K562 (cell line): ENCODE results near the gene NCF2. TPM values are rescaled to one million over a fixed set of nuclear protein-coding genes. Genes with fewer than 3 reads are reported as not detected.

Experiments
- HEY1 ChIP-seq: fragments of 250-450 bp; sonication (Bioruptor Pico); IDR thresholded peaks from 2 replicates; pipeline ENCODE4 v1.5.0; 2020; ENCODE audit warnings: mild to moderate bottlenecking, moderate library complexity, borderline replicate concordance
- JUND ChIP-seq, 2 experiments: IDR thresholded peaks; 2 replicates in 1 of 2; 3 replicates in 1 of 2; pipeline ENCODE4 v1.6.1; 2011; ENCODE audit warnings: borderline replicate concordance in 2 of 2, low read depth in 2 of 2, low read length in 2 of 2, improper control_type of control experiment in 1 of 2, missing biosample characterization in 1 of 2, missing genetic modification characterization in 1 of 2, missing genetic modification reagents in 1 of 2
- ZNF3 ChIP-seq: fragments of 250-450 bp; sonication (Bioruptor Pico); IDR thresholded peaks from 2 replicates; pipeline ENCODE4 v1.5.0; 2021; ENCODE audit warnings: mild to moderate bottlenecking, moderate library complexity
- ZNF589 ChIP-seq: fragments of 200-800 bp; sonication (Bioruptor generic); IDR thresholded peaks from 2 replicates; pipeline ENCODE4 v1.6.1; 2016; ENCODE audit warnings: low read depth, missing genetic modification characterization, missing compliant biosample characterization
- ZSCAN32 ChIP-seq: fragments of 450-650 bp; formaldehyde crosslinking; IDR thresholded peaks from 2 replicates; pipeline ENCODE4 v1.4.0; 2020; ENCODE audit warnings: mild to moderate bottlenecking, moderate library complexity
- polyA plus RNA-seq, 8 experiments: library from polyadenylated mRNA; depleted of rRNA in 4 of 8; stranded (reverse) in 5 of 8; unstranded in 3 of 8; fragments of >200 nt; fragmentation: Nextera tagmentation in 2 of 8; fragmentation: Illumina TruSeq in 1 of 8; extraction: Ambion mirVana in 2 of 8; extraction: Trizol in 1 of 8; gene quantifications; 2 replicates each; pipeline versions ENCODE4 v1.2.1 to v1.2.3, GENCODE V29; 2011 to 2014; ENCODE audit warnings: inconsistent platforms in 1 of 8, missing spikeins in 1 of 8
- total RNA-seq, 7 experiments: library from RNA; depleted of rRNA in 6 of 7; stranded (reverse); fragments of >200 nt in 6 of 7; fragmentation: Illumina TruSeq in 2 of 7; extraction: Trizol in 2 of 7; gene quantifications; 2 replicates each; pipeline versions ENCODE4 v1.2.1 to v1.2.3, GENCODE V29; 2011 to 2021; ENCODE audit warnings: low replicate concordance in 1 of 7
- TF ChIP-seq, protein P1 (sequence below): fragments of 250-450 bp; sonication (Bioruptor Pico); IDR thresholded peaks from 2 replicates; pipeline ENCODE4 v1.8.0; 2022; ENCODE audit warnings: inconsistent platforms
- TF ChIP-seq, protein P2 (sequence below), 2 experiments: fragments of 450-650 bp; formaldehyde crosslinking in 1 of 2; IDR thresholded peaks; 2 replicates each; pipeline versions ENCODE4 v1.4.0 to v1.6.1; 2014 to 2020; ENCODE audit warnings: mild to moderate bottlenecking in 2 of 2, borderline replicate concordance in 1 of 2, low read depth in 1 of 2
- TF ChIP-seq, protein P3 (sequence below): fragments of 450-650 bp; IDR thresholded peaks from 2 replicates; pipeline ENCODE4 v1.6.1; 2018; ENCODE audit warnings: mild to moderate bottlenecking, low read depth; ENCODE audit not compliant: partially characterized antibody
- TF ChIP-seq, protein P4 (sequence below): fragments of 250-450 bp; sonication (Bioruptor Pico); IDR thresholded peaks from 2 replicates; pipeline ENCODE4 v1.8.0; 2022; ENCODE audit warnings: inconsistent platforms, mild to moderate bottlenecking, moderate library complexity, borderline replicate concordance
- TF ChIP-seq, protein P5 (sequence below): fragments of 250-450 bp; sonication (Bioruptor Pico); IDR thresholded peaks from 2 replicates; pipeline ENCODE4 v1.4.0; 2020; ENCODE audit warnings: mild to moderate bottlenecking

Gene NCF2
- total and polyA plus RNA-seq, 9 of the 15 experiments (the other 6 are each of a cell fraction or from before 2014, with no cell fraction given): 0.07 to 0.54 (median 0.16) TPM; not detected in 3

DNA sequence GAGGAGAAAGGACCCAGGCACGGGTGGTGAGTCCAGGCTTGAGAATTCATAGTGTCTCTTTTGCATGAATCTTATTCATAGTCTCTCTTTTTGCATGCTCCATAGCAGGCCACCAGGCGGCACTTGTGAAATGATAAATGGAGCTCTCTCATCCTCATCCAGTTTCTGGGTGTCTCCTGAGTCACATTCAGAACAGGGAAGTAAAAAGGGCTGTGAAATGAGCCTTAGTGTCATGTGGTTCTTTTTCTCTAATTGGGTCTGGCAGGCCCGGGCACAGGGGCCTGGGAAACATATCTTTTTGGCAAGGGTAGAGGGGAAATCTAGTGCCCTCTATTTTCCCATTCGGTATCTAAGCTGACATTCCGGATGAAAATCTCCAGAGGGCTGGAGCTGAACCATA lies 19.1 kb upstream of the NCF2 start (continued):
- TF ChIP-seq, protein P1, sequence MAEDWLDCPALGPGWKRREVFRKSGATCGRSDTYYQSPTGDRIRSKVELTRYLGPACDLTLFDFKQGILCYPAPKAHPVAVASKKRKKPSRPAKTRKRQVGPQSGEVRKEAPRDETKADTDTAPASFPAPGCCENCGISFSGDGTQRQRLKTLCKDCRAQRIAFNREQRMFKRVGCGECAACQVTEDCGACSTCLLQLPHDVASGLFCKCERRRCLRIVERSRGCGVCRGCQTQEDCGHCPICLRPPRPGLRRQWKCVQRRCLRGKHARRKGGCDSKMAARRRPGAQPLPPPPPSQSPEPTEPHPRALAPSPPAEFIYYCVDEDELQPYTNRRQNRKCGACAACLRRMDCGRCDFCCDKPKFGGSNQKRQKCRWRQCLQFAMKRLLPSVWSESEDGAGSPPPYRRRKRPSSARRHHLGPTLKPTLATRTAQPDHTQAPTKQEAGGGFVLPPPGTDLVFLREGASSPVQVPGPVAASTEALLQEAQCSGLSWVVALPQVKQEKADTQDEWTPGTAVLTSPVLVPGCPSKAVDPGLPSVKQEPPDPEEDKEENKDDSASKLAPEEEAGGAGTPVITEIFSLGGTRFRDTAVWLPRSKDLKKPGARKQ: no peak
- TF ChIP-seq JUND (IDR thresholded peaks at IDR 0.05; ENCODE audit: borderline replicate concordance, low read depth, low read length) (peak; percentile 51), JUND (tag; IDR thresholded peaks at IDR 0.05; ENCODE audit: borderline replicate concordance, low read depth, low read length) (no peak), ZSCAN32 (no peak), HEY1 (CRISPR knock-in tag) (no peak), ZNF3 (CRISPR knock-in tag) (no peak), ZNF589 (CRISPR knock-in tag) (0 out of 2 replicates have a peak, but pooled peaks have one; percentile 36)
- TF ChIP-seq, protein P2, sequence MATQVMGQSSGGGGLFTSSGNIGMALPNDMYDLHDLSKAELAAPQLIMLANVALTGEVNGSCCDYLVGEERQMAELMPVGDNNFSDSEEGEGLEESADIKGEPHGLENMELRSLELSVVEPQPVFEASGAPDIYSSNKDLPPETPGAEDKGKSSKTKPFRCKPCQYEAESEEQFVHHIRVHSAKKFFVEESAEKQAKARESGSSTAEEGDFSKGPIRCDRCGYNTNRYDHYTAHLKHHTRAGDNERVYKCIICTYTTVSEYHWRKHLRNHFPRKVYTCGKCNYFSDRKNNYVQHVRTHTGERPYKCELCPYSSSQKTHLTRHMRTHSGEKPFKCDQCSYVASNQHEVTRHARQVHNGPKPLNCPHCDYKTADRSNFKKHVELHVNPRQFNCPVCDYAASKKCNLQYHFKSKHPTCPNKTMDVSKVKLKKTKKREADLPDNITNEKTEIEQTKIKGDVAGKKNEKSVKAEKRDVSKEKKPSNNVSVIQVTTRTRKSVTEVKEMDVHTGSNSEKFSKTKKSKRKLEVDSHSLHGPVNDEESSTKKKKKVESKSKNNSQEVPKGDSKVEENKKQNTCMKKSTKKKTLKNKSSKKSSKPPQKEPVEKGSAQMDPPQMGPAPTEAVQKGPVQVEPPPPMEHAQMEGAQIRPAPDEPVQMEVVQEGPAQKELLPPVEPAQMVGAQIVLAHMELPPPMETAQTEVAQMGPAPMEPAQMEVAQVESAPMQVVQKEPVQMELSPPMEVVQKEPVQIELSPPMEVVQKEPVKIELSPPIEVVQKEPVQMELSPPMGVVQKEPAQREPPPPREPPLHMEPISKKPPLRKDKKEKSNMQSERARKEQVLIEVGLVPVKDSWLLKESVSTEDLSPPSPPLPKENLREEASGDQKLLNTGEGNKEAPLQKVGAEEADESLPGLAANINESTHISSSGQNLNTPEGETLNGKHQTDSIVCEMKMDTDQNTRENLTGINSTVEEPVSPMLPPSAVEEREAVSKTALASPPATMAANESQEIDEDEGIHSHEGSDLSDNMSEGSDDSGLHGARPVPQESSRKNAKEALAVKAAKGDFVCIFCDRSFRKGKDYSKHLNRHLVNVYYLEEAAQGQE (IDR thresholded peaks at IDR 0.05; ENCODE audit: borderline replicate concordance): peak; percentile 60; the same call in 1 of the 2 replicates
- TF ChIP-seq, protein P2 (CRISPR knock-in tag; IDR thresholded peaks at IDR 0.05; ENCODE audit: low read depth): no peak
- TF ChIP-seq, protein P3, sequence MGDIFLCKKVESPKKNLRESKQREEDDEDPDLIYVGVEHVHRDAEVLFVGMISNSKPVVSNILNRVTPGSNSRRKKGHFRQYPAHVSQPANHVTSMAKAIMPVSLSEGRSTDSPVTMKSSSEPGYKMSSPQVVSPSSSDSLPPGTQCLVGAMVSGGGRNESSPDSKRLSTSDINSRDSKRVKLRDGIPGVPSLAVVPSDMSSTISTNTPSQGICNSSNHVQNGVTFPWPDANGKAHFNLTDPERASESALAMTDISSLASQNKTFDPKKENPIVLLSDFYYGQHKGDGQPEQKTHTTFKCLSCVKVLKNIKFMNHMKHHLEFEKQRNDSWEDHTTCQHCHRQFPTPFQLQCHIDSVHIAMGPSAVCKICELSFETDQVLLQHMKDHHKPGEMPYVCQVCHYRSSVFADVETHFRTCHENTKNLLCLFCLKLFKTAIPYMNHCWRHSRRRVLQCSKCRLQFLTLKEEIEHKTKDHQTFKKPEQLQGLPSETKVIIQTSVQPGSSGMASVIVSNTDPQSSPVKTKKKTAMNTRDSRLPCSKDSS: no peak
- TF ChIP-seq, protein P4, sequence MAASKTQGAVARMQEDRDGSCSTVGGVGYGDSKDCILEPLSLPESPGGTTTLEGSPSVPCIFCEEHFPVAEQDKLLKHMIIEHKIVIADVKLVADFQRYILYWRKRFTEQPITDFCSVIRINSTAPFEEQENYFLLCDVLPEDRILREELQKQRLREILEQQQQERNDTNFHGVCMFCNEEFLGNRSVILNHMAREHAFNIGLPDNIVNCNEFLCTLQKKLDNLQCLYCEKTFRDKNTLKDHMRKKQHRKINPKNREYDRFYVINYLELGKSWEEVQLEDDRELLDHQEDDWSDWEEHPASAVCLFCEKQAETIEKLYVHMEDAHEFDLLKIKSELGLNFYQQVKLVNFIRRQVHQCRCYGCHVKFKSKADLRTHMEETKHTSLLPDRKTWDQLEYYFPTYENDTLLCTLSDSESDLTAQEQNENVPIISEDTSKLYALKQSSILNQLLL (CRISPR knock-in tag): no peak
- TF ChIP-seq, protein P5, sequence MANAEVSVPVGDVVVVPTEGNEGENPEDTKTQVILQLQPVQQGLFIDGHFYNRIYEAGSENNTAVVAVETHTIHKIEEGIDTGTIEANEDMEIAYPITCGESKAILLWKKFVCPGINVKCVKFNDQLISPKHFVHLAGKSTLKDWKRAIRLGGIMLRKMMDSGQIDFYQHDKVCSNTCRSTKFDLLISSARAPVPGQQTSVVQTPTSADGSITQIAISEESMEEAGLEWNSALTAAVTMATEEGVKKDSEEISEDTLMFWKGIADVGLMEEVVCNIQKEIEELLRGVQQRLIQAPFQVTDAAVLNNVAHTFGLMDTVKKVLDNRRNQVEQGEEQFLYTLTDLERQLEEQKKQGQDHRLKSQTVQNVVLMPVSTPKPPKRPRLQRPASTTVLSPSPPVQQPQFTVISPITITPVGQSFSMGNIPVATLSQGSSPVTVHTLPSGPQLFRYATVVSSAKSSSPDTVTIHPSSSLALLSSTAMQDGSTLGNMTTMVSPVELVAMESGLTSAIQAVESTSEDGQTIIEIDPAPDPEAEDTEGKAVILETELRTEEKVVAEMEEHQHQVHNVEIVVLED (CRISPR knock-in tag): no peak
